GM12878 (cell line): Measurements from ENCODE around the gene SLC1A7.

Source experiments
- BHLHE40 ChIP-seq, 2 experiments: fragments of 450-650 bp in 1 of 2; IDR thresholded peaks; 2 replicates each; pipeline ENCODE4 v1.6.1; 2011 to 2017; ENCODE audit warnings: low read depth in 2 of 2, borderline replicate concordance in 1 of 2, improper control_type of control experiment in 1 of 2, low read length in 1 of 2, mild to moderate bottlenecking in 1 of 2
- BRCA1 ChIP-seq: IDR thresholded peaks from 2 replicates; pipeline ENCODE4 v1.6.1; 2011; ENCODE audit warnings: low read depth, low read length, improper control_type of control experiment
- CBX5 ChIP-seq: sonication (generic); IDR thresholded peaks from 2 replicates; pipeline ENCODE4 v1.6.1; 2016; ENCODE audit warnings: low read depth, moderate library complexity, mild to moderate bottlenecking, inconsistent platforms
- CTCF ChIP-seq, 3 experiments: IDR thresholded peaks in 2 of 3; conservative IDR thresholded peaks in 1 of 3; 2 replicates each; pipeline ENCODE4 v1.5.1; 2011; ENCODE audit warnings: low read depth in 3 of 3, low read length in 3 of 3, mild to moderate bottlenecking in 3 of 3, control low read depth in 2 of 3, moderate library complexity in 2 of 3, inconsistent platforms in 1 of 3, mixed read lengths in 1 of 3; ENCODE audit not compliant: control insufficient read depth in 2 of 3, insufficient read depth in 1 of 3; ENCODE audit errors: extremely low read depth in 1 of 3
- E2F4 ChIP-seq: IDR thresholded peaks from 2 replicates; pipeline ENCODE4 v1.6.1; 2012; ENCODE audit warnings: low read depth, low read length, improper control_type of control experiment
- ESRRA ChIP-seq: IDR thresholded peaks from 2 replicates; pipeline ENCODE4 v1.6.1; 2012; ENCODE audit warnings: mild to moderate bottlenecking, low read length, improper control_type of control experiment
- EZH2 ChIP-seq: IDR thresholded peaks from 2 replicates; pipeline ENCODE4 v1.6.1; 2012; ENCODE audit warnings: low read depth, mild to moderate bottlenecking, control low read depth, inconsistent platforms, low read length, borderline replicate concordance; ENCODE audit not compliant: control insufficient read depth
- FOS ChIP-seq: IDR thresholded peaks from 3 replicates; pipeline ENCODE4 v1.6.1; 2011; ENCODE audit warnings: borderline replicate concordance; ENCODE audit not compliant: insufficient read length; ENCODE audit errors: extremely low read depth
- HDGF ChIP-seq: fragments of 450-650 bp; IDR thresholded peaks from 2 replicates; pipeline ENCODE4 v1.6.1; 2016; ENCODE audit warnings: antibody characterized with exemption
- LARP7 ChIP-seq: fragments of 450-650 bp; IDR thresholded peaks from 2 replicates; pipeline ENCODE4 v1.6.1; 2017; ENCODE audit warnings: mild to moderate bottlenecking
- NR2C2 ChIP-seq: IDR thresholded peaks from 2 replicates; pipeline ENCODE4 v1.6.1; 2011; ENCODE audit warnings: borderline replicate concordance, low read depth; ENCODE audit not compliant: control insufficient read depth, insufficient read length
- POLR2A ChIP-seq: IDR thresholded peaks from 2 replicates; pipeline ENCODE4 v1.6.1; 2011; ENCODE audit warnings: low read depth, mild to moderate bottlenecking, low read length
- USF2 ChIP-seq: IDR thresholded peaks from 2 replicates; pipeline ENCODE4 v1.6.1; 2011; ENCODE audit warnings: low read depth, low read length, improper control_type of control experiment, borderline replicate concordance

GRCh38 chr1:53117836-53118235, 24.6 kb downstream of the SLC1A7 start:
- TF ChIP-seq EZH2 (no peak), BHLHE40 (IDR thresholded peaks at IDR 0.05; ENCODE audit: borderline replicate concordance in 1 of 2, low read depth in 2 of 2, low read length in 1 of 2) (no peak), LARP7 (no peak), NR2C2 (no peak), CTCF (IDR thresholded peaks at IDR 0.05 in 2 of 3, conservative IDR thresholded peaks at IDR 0.05 in 1 of 3; ENCODE audit: control insufficient read depth in 2 of 3, extremely low read depth in 1 of 3, insufficient read depth in 1 of 3, low read depth in 3 of 3, low read length in 3 of 3) (no peak), ESRRA (no peak), FOS (no peak), POLR2A (no peak), CBX5 (no peak), BRCA1 (no peak), HDGF (no peak), USF2 (no peak), E2F4 (no peak)
